Gastrocnemius medialis (tissue), 4 donors: ENCODE data around the gene SAE1.

Experiments
- POLR2A ChIP-seq, 2 donors: fragments of 450-650 bp; IDR thresholded peaks; one replicate each; pipeline ENCODE4 v1.6.1; 2017; ENCODE audit warnings: antibody characterized with exemption in 2 of 2, mild to moderate bottlenecking in 2 of 2, moderate library complexity in 2 of 2
- TF ChIP-seq, protein P1 (sequence below), 5 experiments: fragments of 450-650 bp in 3 of 5; fragments of 200-600 bp in 2 of 5; sonication (generic) in 2 of 5; IDR thresholded peaks in 4 of 5; conservative IDR thresholded peaks in 1 of 5; 1 replicate in 4 of 5; 2 replicates in 1 of 5; pipeline ENCODE4 v1.5.1; 2016 to 2019; ENCODE audit warnings: antibody characterized with exemption in 5 of 5, mild to moderate bottlenecking in 3 of 5, moderate library complexity in 3 of 5

DNA sequence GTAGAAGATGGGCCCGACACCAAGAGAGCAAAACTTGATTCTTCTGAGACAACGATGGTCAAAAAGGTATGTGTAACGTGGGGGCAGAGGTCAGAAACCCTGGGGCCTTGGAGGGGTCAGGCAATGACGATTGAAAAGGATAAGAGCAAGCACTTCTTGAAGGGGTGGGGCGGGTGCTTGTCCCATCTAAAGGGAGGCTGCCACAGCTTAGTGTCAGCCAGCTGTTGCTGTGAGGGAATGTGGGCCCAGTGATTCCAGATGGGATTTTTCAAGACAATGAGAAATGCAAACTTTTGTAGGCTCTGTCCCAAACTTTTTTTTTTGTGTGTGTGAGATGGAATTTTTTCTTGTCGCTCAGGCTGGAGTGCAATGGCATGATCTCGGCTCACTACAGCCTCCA lies 24.5 kb downstream of the SAE1 start:
- TF ChIP-seq, protein P1, sequence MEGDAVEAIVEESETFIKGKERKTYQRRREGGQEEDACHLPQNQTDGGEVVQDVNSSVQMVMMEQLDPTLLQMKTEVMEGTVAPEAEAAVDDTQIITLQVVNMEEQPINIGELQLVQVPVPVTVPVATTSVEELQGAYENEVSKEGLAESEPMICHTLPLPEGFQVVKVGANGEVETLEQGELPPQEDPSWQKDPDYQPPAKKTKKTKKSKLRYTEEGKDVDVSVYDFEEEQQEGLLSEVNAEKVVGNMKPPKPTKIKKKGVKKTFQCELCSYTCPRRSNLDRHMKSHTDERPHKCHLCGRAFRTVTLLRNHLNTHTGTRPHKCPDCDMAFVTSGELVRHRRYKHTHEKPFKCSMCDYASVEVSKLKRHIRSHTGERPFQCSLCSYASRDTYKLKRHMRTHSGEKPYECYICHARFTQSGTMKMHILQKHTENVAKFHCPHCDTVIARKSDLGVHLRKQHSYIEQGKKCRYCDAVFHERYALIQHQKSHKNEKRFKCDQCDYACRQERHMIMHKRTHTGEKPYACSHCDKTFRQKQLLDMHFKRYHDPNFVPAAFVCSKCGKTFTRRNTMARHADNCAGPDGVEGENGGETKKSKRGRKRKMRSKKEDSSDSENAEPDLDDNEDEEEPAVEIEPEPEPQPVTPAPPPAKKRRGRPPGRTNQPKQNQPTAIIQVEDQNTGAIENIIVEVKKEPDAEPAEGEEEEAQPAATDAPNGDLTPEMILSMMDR (IDR thresholded peaks at IDR 0.05 in 4 of 5, conservative IDR thresholded peaks at IDR 0.05 in 1 of 5), result no peak
- TF ChIP-seq POLR2A (IDR thresholded peaks at IDR 0.05), result no peak
